Activated T-helper 1 cell treated with anti-CD3 and anti-CD28 coated beads, Interleukin-12 subunit alpha, Interleukin-12 subunit beta, Interleukin-2, Interleukin-4 antibody, amounts not matched to agents 30 ng/mL and 10 ng/mL and 1 ng/mL, durations not matched to agents 14 hours and 24 hours and 36 hours (primary cell): ENCODE data around the gene LLGL2. TPM values are rescaled to one million over a fixed set of nuclear protein-coding genes. Genes with fewer than 3 reads are reported as not detected.

ENCODE experiments used
- DNase-seq: peaks from one replicate; pipeline ENCODE4 v3.0.0; 2021; ENCODE audit warnings: low spot score
- H3K27ac Mint-ChIP-seq: one replicate; pipeline ENCODE4 v1.8.0; 2021; ENCODE audit warnings: mild to moderate bottlenecking, mixed read lengths
- H3K27me3 Mint-ChIP-seq: one replicate; pipeline ENCODE4 v1.8.0; 2022; ENCODE audit warnings: mild to moderate bottlenecking, moderate library complexity, mixed read lengths; ENCODE audit not compliant: insufficient read depth
- H3K36me3 Mint-ChIP-seq: one replicate; pipeline ENCODE4 v1.8.0; 2021; ENCODE audit warnings: low read depth, mixed read lengths
- H3K4me1 Mint-ChIP-seq: one replicate; pipeline ENCODE4 v1.8.0; 2021; ENCODE audit warnings: low read depth, mixed read lengths
- H3K4me3 Mint-ChIP-seq: one replicate; pipeline ENCODE4 v1.8.0; 2021; ENCODE audit warnings: mild to moderate bottlenecking, moderate library complexity, mixed read lengths
- H3K9me3 Mint-ChIP-seq: one replicate; pipeline ENCODE4 v1.8.0; 2021; ENCODE audit warnings: mixed read lengths
- intact Hi-C: fragments of 100-400 bp; cut with micrococcal nuclease; formaldehyde crosslinking; loops from one replicate; pipeline ENCODE4 v1.15.1; 2024
- total RNA-seq: library from RNA; stranded (reverse); gene quantifications from 2 replicates; pipeline ENCODE4 v1.2.3, GENCODE V29; 2022

The LLGL2 gene
- total RNA-seq, 1 donor from 2014 or later, result 8.2 TPM

- Mint-ChIP-seq H3K9me3 (no peaks in the 10 kb centered on the region), H3K4me1 (peaks cover 6% of the 10 kb centered on the region), H3K27me3 (peaks cover 13% of the 10 kb centered on the region), H3K36me3 (peaks cover 12% of the 10 kb centered on the region), H3K4me3 (peak overlapping the region; percentile 70), H3K27ac (no peak overlapping the region)
- no peak for DNase-seq
- intact Hi-C loops, result no loop called here
These were observed 1.2 kb downstream of the LLGL2 start for GRCh38 chr17:75526555-75527270.

GRCh38 chr17:75530837-75531720, 5.6 kb downstream of the LLGL2 start:
- Mint-ChIP-seq H3K4me1 (peaks cover 29% of the 10 kb centered on the region), H3K27ac (no peak overlapping the region), H3K36me3 (no peaks in the 10 kb centered on the region), H3K27me3 (peaks cover 13% of the 10 kb centered on the region), H3K9me3 (no peaks in the 10 kb centered on the region), H3K4me3 (no peak overlapping the region)
- intact Hi-C loops, result no loop called here
- DNase-seq, result no peak

GRCh38 chr17:75531721-75532072, 6.2 kb downstream of the LLGL2 start:
- intact Hi-C loops, result no loop called here
- no peak for DNase-seq
- Mint-ChIP-seq H3K9me3 (no peaks in the 10 kb centered on the region), H3K36me3 (no peaks in the 10 kb centered on the region), H3K27ac (no peak overlapping the region), H3K27me3 (peaks cover 7% of the 10 kb centered on the region), H3K4me1 (peaks cover 24% of the 10 kb centered on the region), H3K4me3 (no peak overlapping the region)

- no peaks in the 10 kb centered on the region for H3K36me3 Mint-ChIP-seq
- intact Hi-C loops, result loop anchor here (1.0 kb wide), 1 partner anchor 10 kb away; the partner anchor contains the start of gene LLGL2
- peak; percentile 56 for DNase-seq
- H3K27me3 Mint-ChIP-seq, result peaks cover 3% of the 10 kb centered on the region
- H3K9me3 Mint-ChIP-seq, result no peaks in the 10 kb centered on the region
- peak overlapping the region; percentile 71 for H3K4me3 Mint-ChIP-seq
- peak overlapping the region; percentile 89 for H3K27ac Mint-ChIP-seq
- H3K4me1 Mint-ChIP-seq, result peaks cover 23% of the 10 kb centered on the region
These were observed 9.6 kb downstream of the LLGL2 start for GRCh38 chr17:75535119-75535537.

- Mint-ChIP-seq H3K9me3 (no peaks in the 10 kb centered on the region), H3K4me3 (no peak overlapping the region), H3K36me3 (no peaks in the 10 kb centered on the region), H3K27me3 (peaks cover 3% of the 10 kb centered on the region), H3K27ac (peak overlapping the region; percentile 3), H3K4me1 (peaks cover 23% of the 10 kb centered on the region)
- no peak for DNase-seq
- intact Hi-C loops, result loop anchor here (1.0 kb wide), 1 partner anchor 11 kb away; the partner anchor contains the start of gene LLGL2
These were observed 10.4 kb downstream of the LLGL2 start for GRCh38 chr17:75535871-75536270.

- Mint-ChIP-seq H3K4me3 (no peak overlapping the region), H3K4me1 (peaks cover 23% of the 10 kb centered on the region), H3K9me3 (no peaks in the 10 kb centered on the region), H3K27me3 (peaks cover under 1% of the 10 kb centered on the region), H3K27ac (peak overlapping the region; percentile 40), H3K36me3 (no peaks in the 10 kb centered on the region)
- DNase-seq, result no peak
- intact Hi-C loops, result no loop called here
These were observed 10.9 kb downstream of the LLGL2 start for GRCh38 chr17:75536366-75536765.

- intact Hi-C loops, result no loop called here
- Mint-ChIP-seq H3K27ac (no peak overlapping the region), H3K4me3 (no peak overlapping the region), H3K9me3 (no peaks in the 10 kb centered on the region), H3K27me3 (no peaks in the 10 kb centered on the region), H3K36me3 (no peaks in the 10 kb centered on the region), H3K4me1 (peaks cover 7% of the 10 kb centered on the region)
- DNase-seq, result no peak
These were observed 14.7 kb downstream of the LLGL2 start for GRCh38 chr17:75539967-75540729.

- Mint-ChIP-seq H3K27ac (no peak overlapping the region), H3K4me1 (no peaks in the 10 kb centered on the region)
These were observed 15.5 kb downstream of the LLGL2 start for GRCh38 chr17:75540923-75541503.

GRCh38 chr17:75542229-75542628, 16.7 kb downstream of the LLGL2 start:
- Mint-ChIP-seq H3K27me3 (no peaks in the 10 kb centered on the region), H3K9me3 (no peaks in the 10 kb centered on the region), H3K36me3 (no peaks in the 10 kb centered on the region), H3K27ac (no peak overlapping the region), H3K4me3 (no peak overlapping the region), H3K4me1 (no peaks in the 10 kb centered on the region)
- intact Hi-C loops, result no loop called here
- DNase-seq, result no peak

More at GRCh38 chr17:75540923-75541503, 15.5 kb downstream of the LLGL2 start:
- DNase-seq, result no peak
- H3K27me3 Mint-ChIP-seq, result no peaks in the 10 kb centered on the region
- H3K9me3 Mint-ChIP-seq, result no peaks in the 10 kb centered on the region
- no peak overlapping the region for H3K4me3 Mint-ChIP-seq
- intact Hi-C loops, result no loop called here
- H3K36me3 Mint-ChIP-seq, result no peaks in the 10 kb centered on the region

- H3K27me3 Mint-ChIP-seq, result peaks cover 1% of the 10 kb centered on the region
- intact Hi-C loops, result no loop called here
- DNase-seq, result no peak
- no peak overlapping the region for H3K4me3 Mint-ChIP-seq
- no peak overlapping the region for H3K27ac Mint-ChIP-seq
- no peaks in the 10 kb centered on the region for H3K9me3 Mint-ChIP-seq
- H3K4me1 Mint-ChIP-seq, result no peaks in the 10 kb centered on the region
- no peaks in the 10 kb centered on the region for H3K36me3 Mint-ChIP-seq
These were observed 17.3 kb downstream of the LLGL2 start for GRCh38 chr17:75542728-75543336.

- no peaks in the 10 kb centered on the region for H3K4me1 Mint-ChIP-seq
- intact Hi-C loops, result no loop called here
- no peak for DNase-seq
- no peak overlapping the region for H3K27ac Mint-ChIP-seq
- no peaks in the 10 kb centered on the region for H3K9me3 Mint-ChIP-seq
- no peaks in the 10 kb centered on the region for H3K36me3 Mint-ChIP-seq
- H3K27me3 Mint-ChIP-seq, result peaks cover 2% of the 10 kb centered on the region
- H3K4me3 Mint-ChIP-seq, result no peak overlapping the region
These were observed 18.8 kb downstream of the LLGL2 start for GRCh38 chr17:75544250-75544649.

- no peaks in the 10 kb centered on the region for H3K9me3 Mint-ChIP-seq
- intact Hi-C loops, result no loop called here
- H3K4me3 Mint-ChIP-seq, result no peak overlapping the region
- H3K36me3 Mint-ChIP-seq, result no peaks in the 10 kb centered on the region
- no peak overlapping the region for H3K27ac Mint-ChIP-seq
- peaks cover 2% of the 10 kb centered on the region for H3K27me3 Mint-ChIP-seq
- H3K4me1 Mint-ChIP-seq, result no peaks in the 10 kb centered on the region
- no peak for DNase-seq
These were observed 20.7 kb downstream of the LLGL2 start for GRCh38 chr17:75546181-75546580.
